ENCODE data around the gene PRTN3. TPM values are rescaled to one million over a fixed set of nuclear protein-coding genes. Genes with fewer than 3 reads are reported as not detected.

Gene PRTN3
- total RNA-seq, 1 donor = not detected

GRCh38 chr19:858284-858683 lies 17.5 kb downstream of the PRTN3 start:
- no peak for DNase-seq (ENCODE audit: low read depth)
- no peak for TF ChIP-seq CTCF (IDR thresholded peaks at IDR 0.05; ENCODE audit: insufficient read depth, low read length)
- H3K4me3 ChIP-seq (ENCODE audit: low read depth, low read length) = no peak overlapping the region

- H3K4me3 ChIP-seq (ENCODE audit: low read depth, low read length) = peak within 1 kb of the TSS; percentile 56
- DNase-seq (ENCODE audit: low read depth) = peak; percentile 24
- no peak for TF ChIP-seq CTCF (IDR thresholded peaks at IDR 0.05; ENCODE audit: insufficient read depth, low read length)
Observed at GRCh38 chr19:858868-859843, 18.4 kb downstream of the PRTN3 start, which contains the start of gene CFD. Gene CFD (plus strand): TSS chr19:859664. CDS start chr19:859690, 26 bp downstream.

- no peak for DNase-seq (ENCODE audit: low read depth)
- TF ChIP-seq CTCF (IDR thresholded peaks at IDR 0.05; ENCODE audit: insufficient read depth, low read length) = no peak
- no peak overlapping the region for H3K4me3 ChIP-seq (ENCODE audit: low read depth, low read length)
Observed at GRCh38 chr19:861141-861755, 20.4 kb downstream of the PRTN3 start.

- no peak overlapping the region for H3K4me3 ChIP-seq (ENCODE audit: low read depth, low read length)
- TF ChIP-seq CTCF (IDR thresholded peaks at IDR 0.05; ENCODE audit: insufficient read depth, low read length) = peak; percentile 15
- DNase-seq (ENCODE audit: low read depth) = no peak
Observed at GRCh38 chr19:861756-862580, 21.2 kb downstream of the PRTN3 start.

GRCh38 chr19:862581-863314 lies 21.9 kb downstream of the PRTN3 start:
- no peak for DNase-seq (ENCODE audit: low read depth)
- H3K4me3 ChIP-seq (ENCODE audit: low read depth, low read length) = no peak overlapping the region
- no peak for TF ChIP-seq CTCF (IDR thresholded peaks at IDR 0.05; ENCODE audit: insufficient read depth, low read length)

- H3K4me3 ChIP-seq (ENCODE audit: low read depth, low read length) = no peak overlapping the region
- TF ChIP-seq CTCF (IDR thresholded peaks at IDR 0.05; ENCODE audit: insufficient read depth, low read length) = no peak
- DNase-seq (ENCODE audit: low read depth) = no peak
Observed at GRCh38 chr19:863315-863620, 22.5 kb downstream of the PRTN3 start.

Data from fibroblast of the aortic adventitia (primary cell).